MM.1S (cell line): ENCODE results near the gene ORC5.

Source experiments
- DNase-seq: peaks from one replicate; pipeline ENCODE4 v3.0.0-alpha.2; 2015
- H2AFZ ChIP-seq: fragments of 300-600 bp; sonication (generic); 2 replicates; pipeline ENCODE4 v1.6.0; 2016; ENCODE audit warnings: antibody characterized with exemption, low read length
- H3F3A ChIP-seq: fragments of 300-600 bp; sonication (generic); 2 replicates; pipeline ENCODE4 v1.6.1; 2016; ENCODE audit warnings: mild to moderate bottlenecking, antibody characterized with exemption, low read length, moderate library complexity, mixed read lengths; ENCODE audit not compliant: insufficient read depth
- H3K27ac ChIP-seq: fragments of 300-600 bp; sonication (generic); 2 replicates; pipeline ENCODE4 v1.5.1; 2016; ENCODE audit warnings: mild to moderate bottlenecking, low read length
- H3K27me3 ChIP-seq: fragments of 300-600 bp; sonication (generic); replicated peaks from 2 replicates; pipeline ENCODE4 v1.6.0; 2016; ENCODE audit warnings: low read length; ENCODE audit not compliant: insufficient read depth
- H3K36me3 ChIP-seq: fragments of 300-600 bp; sonication (generic); replicated peaks from 2 replicates; pipeline ENCODE4 v1.6.1; 2016; ENCODE audit warnings: mild to moderate bottlenecking, low read length, mixed read lengths; ENCODE audit not compliant: insufficient read depth
- H3K4me1 ChIP-seq: fragments of 300-600 bp; sonication (generic); 2 replicates; pipeline ENCODE4 v1.6.1; 2016; ENCODE audit warnings: low read length, mixed read lengths
- H3K4me2 ChIP-seq: fragments of 300-600 bp; sonication (generic); 2 replicates; pipeline ENCODE4 v1.6.0; 2016; ENCODE audit warnings: low read depth, low read length
- H3K4me3 ChIP-seq: fragments of 300-600 bp; sonication (generic); 2 replicates; pipeline ENCODE4 v1.5.1; 2016; ENCODE audit warnings: low read length, mixed read lengths
- H3K79me2 ChIP-seq: fragments of 300-600 bp; sonication (generic); 2 replicates; pipeline ENCODE4 v1.6.1; 2016; ENCODE audit warnings: mixed run types, low read length, mixed read lengths
- H3K9ac ChIP-seq: fragments of 300-600 bp; sonication (generic); 2 replicates; pipeline ENCODE4 v1.6.1; 2016; ENCODE audit warnings: low read length, mixed read lengths
- H3K9me2 ChIP-seq: fragments of 300-600 bp; sonication (generic); replicated peaks from 2 replicates; pipeline ENCODE4 v1.6.1; 2016; ENCODE audit warnings: mild to moderate bottlenecking, low read length, mixed read lengths; ENCODE audit not compliant: insufficient read depth
- H3K9me3 ChIP-seq: fragments of 300-600 bp; sonication (generic); replicated peaks from 2 replicates; pipeline ENCODE4 v1.6.1; 2016; ENCODE audit warnings: mild to moderate bottlenecking, low read length, mixed read lengths; ENCODE audit not compliant: insufficient read depth
- H4K20me1 ChIP-seq: fragments of 300-600 bp; sonication (generic); 2 replicates; pipeline ENCODE4 v1.6.1; 2016; ENCODE audit warnings: mild to moderate bottlenecking, low read length, moderate library complexity, mixed read lengths; ENCODE audit not compliant: insufficient read depth
- EZH2 ChIP-seq: fragments of 300-600 bp; sonication (generic); optimal IDR thresholded peaks from 2 replicates; pipeline ENCODE3; 2017; ENCODE audit warnings: low read depth, mild to moderate bottlenecking, antibody characterized with exemption, low read length, mixed read lengths
- EZH2phosphoT487 ChIP-seq: fragments of 300-600 bp; sonication (generic); IDR thresholded peaks from 2 replicates; pipeline ENCODE4 v1.6.1; 2018; ENCODE audit warnings: antibody characterized with exemption, low read length
- TF ChIP-seq, protein P1 (sequence below): fragments of 300-600 bp; sonication (generic); IDR thresholded peaks from 2 replicates; pipeline ENCODE4 v1.5.1; 2016; ENCODE audit warnings: antibody characterized with exemption, low read length, mixed read lengths

ORC5 gene

GRCh38 chr7:104225451-104225850 lies 17.6 kb upstream of the ORC5 start:
- no peak overlapping the region for H3K9ac ChIP-seq
- no peaks in the 10 kb centered on the region for H3K4me1 ChIP-seq
- no peaks in the 10 kb centered on the region for H3K9me2 ChIP-seq
- H3K9me3 ChIP-seq: no peaks in the 10 kb centered on the region
- no peak overlapping the region for H3K4me2 ChIP-seq
- no peaks in the 10 kb centered on the region for H3K27me3 ChIP-seq
- TF ChIP-seq, protein P1, sequence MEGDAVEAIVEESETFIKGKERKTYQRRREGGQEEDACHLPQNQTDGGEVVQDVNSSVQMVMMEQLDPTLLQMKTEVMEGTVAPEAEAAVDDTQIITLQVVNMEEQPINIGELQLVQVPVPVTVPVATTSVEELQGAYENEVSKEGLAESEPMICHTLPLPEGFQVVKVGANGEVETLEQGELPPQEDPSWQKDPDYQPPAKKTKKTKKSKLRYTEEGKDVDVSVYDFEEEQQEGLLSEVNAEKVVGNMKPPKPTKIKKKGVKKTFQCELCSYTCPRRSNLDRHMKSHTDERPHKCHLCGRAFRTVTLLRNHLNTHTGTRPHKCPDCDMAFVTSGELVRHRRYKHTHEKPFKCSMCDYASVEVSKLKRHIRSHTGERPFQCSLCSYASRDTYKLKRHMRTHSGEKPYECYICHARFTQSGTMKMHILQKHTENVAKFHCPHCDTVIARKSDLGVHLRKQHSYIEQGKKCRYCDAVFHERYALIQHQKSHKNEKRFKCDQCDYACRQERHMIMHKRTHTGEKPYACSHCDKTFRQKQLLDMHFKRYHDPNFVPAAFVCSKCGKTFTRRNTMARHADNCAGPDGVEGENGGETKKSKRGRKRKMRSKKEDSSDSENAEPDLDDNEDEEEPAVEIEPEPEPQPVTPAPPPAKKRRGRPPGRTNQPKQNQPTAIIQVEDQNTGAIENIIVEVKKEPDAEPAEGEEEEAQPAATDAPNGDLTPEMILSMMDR: no peak
- TF ChIP-seq EZH2: no peak
- TF ChIP-seq EZH2phosphoT487: no peak
- H3K27ac ChIP-seq: no peak overlapping the region
- no peaks in the 10 kb centered on the region for H3F3A ChIP-seq
- no peak overlapping the region for H3K4me3 ChIP-seq
- no peaks in the 10 kb centered on the region for H3K79me2 ChIP-seq
- H4K20me1 ChIP-seq: no peaks in the 10 kb centered on the region
- H3K36me3 ChIP-seq: no peaks in the 10 kb centered on the region
- DNase-seq: no peak
- H2AFZ ChIP-seq: no peak overlapping the region

DNA sequence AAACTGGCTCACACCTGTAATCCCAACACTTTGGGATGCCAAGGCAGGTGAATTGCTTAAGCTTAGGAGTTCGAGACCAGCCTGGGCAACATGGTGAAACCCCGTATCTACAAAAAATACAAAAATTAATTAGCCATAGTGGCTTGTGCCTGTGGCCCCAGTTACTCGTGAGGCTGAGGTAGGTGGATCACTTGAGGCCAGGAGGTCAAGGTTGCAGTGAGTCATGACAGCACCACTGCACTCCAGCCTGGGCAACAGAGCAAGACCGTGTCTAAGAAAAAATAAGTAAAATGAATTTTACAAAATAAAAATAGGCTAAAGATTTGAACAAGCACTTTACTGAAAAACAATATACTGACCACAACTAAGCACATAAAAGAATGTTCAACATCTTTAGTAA lies 9.8 kb upstream of the ORC5 start:
- TF ChIP-seq EZH2phosphoT487 (no peak), EZH2 (no peak)
- TF ChIP-seq, protein P1: no peak
- H3K79me2 ChIP-seq: no peaks in the 10 kb centered on the region

DNA sequence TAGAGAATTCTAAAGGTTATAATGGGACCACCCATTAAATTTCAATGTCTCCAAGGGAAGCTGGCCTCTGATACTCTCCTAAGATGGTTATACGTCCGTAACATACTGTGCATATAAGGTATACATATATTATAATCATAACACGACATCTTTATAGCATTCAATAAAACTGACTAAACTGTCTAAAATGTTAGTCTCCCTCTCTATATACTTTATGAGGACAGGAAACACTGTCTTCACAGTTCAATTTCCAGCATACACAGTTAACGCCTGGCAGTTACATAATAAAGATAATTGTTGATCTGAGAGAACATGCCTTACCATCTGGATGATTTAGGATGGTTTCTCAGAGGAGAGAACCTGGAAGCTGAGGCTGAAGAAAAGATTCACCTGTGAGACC lies 1.2 kb upstream of the ORC5 start:
- Histone ChIP-seq H3K4me2 (no peak overlapping the region), H3K9me3 (no peaks in the 10 kb centered on the region), H3K27ac (no peak overlapping the region), H3F3A (no peaks in the 10 kb centered on the region), H3K9me2 (no peaks in the 10 kb centered on the region), H3K36me3 (no peaks in the 10 kb centered on the region), H3K4me1 (peaks cover 13% of the 10 kb centered on the region), H3K27me3 (no peaks in the 10 kb centered on the region), H4K20me1 (no peaks in the 10 kb centered on the region), H2AFZ (no peak overlapping the region), H3K9ac (no peak overlapping the region), H3K79me2 (peaks cover 32% of the 10 kb centered on the region), H3K4me3 (no peak overlapping the region)
- no peak for DNase-seq
- TF ChIP-seq EZH2: no peak
- TF ChIP-seq, protein P1: no peak
- no peak for TF ChIP-seq EZH2phosphoT487

More for the DNA sequence above, 9.8 kb upstream of the ORC5 start:
- Histone ChIP-seq H3K36me3 (no peaks in the 10 kb centered on the region), H2AFZ (no peak overlapping the region), H3K4me1 (no peaks in the 10 kb centered on the region), H3K9ac (no peak overlapping the region), H3K9me2 (no peaks in the 10 kb centered on the region), H3K4me3 (no peak overlapping the region), H3F3A (no peaks in the 10 kb centered on the region), H4K20me1 (no peaks in the 10 kb centered on the region), H3K9me3 (no peaks in the 10 kb centered on the region), H3K27ac (no peak overlapping the region), H3K4me2 (no peak overlapping the region), H3K27me3 (no peaks in the 10 kb centered on the region)
- DNase-seq: no peak

GRCh38 chr7:104208421-104208780 lies 588 bp upstream of the ORC5 start:
- no peaks in the 10 kb centered on the region for H3K9me2 ChIP-seq
- no peaks in the 10 kb centered on the region for H3K36me3 ChIP-seq
- peak overlapping the region; percentile 93 for H2AFZ ChIP-seq
- H3K4me1 ChIP-seq: peaks cover 13% of the 10 kb centered on the region
- H3K9me3 ChIP-seq: no peaks in the 10 kb centered on the region
- peak overlapping the region; percentile 87 for H3K9ac ChIP-seq
- peaks cover 34% of the 10 kb centered on the region for H3K79me2 ChIP-seq
- H3F3A ChIP-seq: no peaks in the 10 kb centered on the region
- no peaks in the 10 kb centered on the region for H4K20me1 ChIP-seq
- H3K27me3 ChIP-seq: no peaks in the 10 kb centered on the region
- no peak overlapping the region; the same call in 1 of the 2 replicates for H3K27ac ChIP-seq
- DNase-seq: no peak
- peak overlapping the region; percentile 82 for H3K4me2 ChIP-seq
- no peak for TF ChIP-seq EZH2phosphoT487
- TF ChIP-seq EZH2: no peak
- TF ChIP-seq, protein P1: no peak
- peak overlapping the region; percentile 95 for H3K4me3 ChIP-seq
